GM19043 (cell line): ENCODE measurements around the gene MIXL1.
"Not testable (repeated sequence)": the region's sequence is repeated elsewhere in the genome, so short reads cannot be mapped to it uniquely, and the experiment has no call there.

Source experiments
- ATAC-seq: cut with Tn5 transposase; IDR thresholded peaks from one replicate; pipeline ENCODE4 v1.9.1; 2021; ENCODE audit warnings: low read depth; ENCODE audit not compliant: unreplicated experiment

Gene MIXL1

GRCh38 chr1:226223157-226223785 is at the start of gene MIXL1:
MIXL1 (plus strand) TSS chr1:226223664; CDS start chr1:226223682, 18 bp downstream.
- peak; percentile 18 for ATAC-seq

GRCh38 chr1:226176870-226177269 is 46.6 kb upstream of the MIXL1 start:
- no peak for ATAC-seq

- no peak for ATAC-seq
These were observed 41.3 kb upstream of the MIXL1 start for GRCh38 chr1:226181996-226182714.

GRCh38 chr1:226185141-226186036 is 38.1 kb upstream of the MIXL1 start:
- ATAC-seq = no peak

GRCh38 chr1:226186124-226187018 is 37.1 kb upstream of the MIXL1 start, which contains the start of gene ACBD3:
ACBD3 (minus strand) TSS chr1:226186741; CDS start chr1:226186675, 66 bp downstream.
- peak; percentile 96 for ATAC-seq

GRCh38 chr1:226187019-226187322 is 36.5 kb upstream of the MIXL1 start:
- ATAC-seq = no peak

GRCh38 chr1:226187380-226187779 is 36.1 kb upstream of the MIXL1 start:
- ATAC-seq = no peak

- ATAC-seq = no peak
These were observed 28.3 kb upstream of the MIXL1 start for GRCh38 chr1:226195144-226195543.

- ATAC-seq = no peak
These were observed 23.5 kb upstream of the MIXL1 start for GRCh38 chr1:226199971-226200370.

- ATAC-seq = no peak
These were observed 22.4 kb upstream of the MIXL1 start for GRCh38 chr1:226201029-226201593.

- ATAC-seq = no peak
These were observed 21.2 kb upstream of the MIXL1 start for GRCh38 chr1:226202246-226202645.

GRCh38 chr1:226202666-226203065 is 20.8 kb upstream of the MIXL1 start:
- ATAC-seq = not testable (repeated sequence)

- ATAC-seq = no peak
These were observed 20.2 kb upstream of the MIXL1 start for GRCh38 chr1:226203240-226203639.

GRCh38 chr1:226203655-226204054 is 19.8 kb upstream of the MIXL1 start:
- no peak for ATAC-seq

GRCh38 chr1:226204198-226204597 is 19.3 kb upstream of the MIXL1 start:
- no peak for ATAC-seq

GRCh38 chr1:226207048-226207447 is 16.4 kb upstream of the MIXL1 start:
- no peak for ATAC-seq

GRCh38 chr1:226209307-226210059 is 14.0 kb upstream of the MIXL1 start:
- no peak for ATAC-seq

- ATAC-seq = no peak
These were observed 12.8 kb upstream of the MIXL1 start for GRCh38 chr1:226210571-226211176.
